ENCODE measurements around the gene PRIMA1.

Gene PRIMA1

GRCh38 chr14:93716002-93716745 is 72.1 kb downstream of the PRIMA1 start:
- Mint-ChIP-seq H3K9me3 (no peaks in the 10 kb centered on the region), H3K4me3 (no peak overlapping the region), H3K4me1 (ENCODE audit: low read depth in 2 of 2) (no peaks in the 10 kb centered on the region), H3K27me3 (peaks cover 19 to 28% of the 10 kb centered on the region in 2 donors), H3K36me3 (ENCODE audit: insufficient read depth) (no peaks in the 10 kb centered on the region), H3K27ac (no peak overlapping the region)
- DNase-seq (no peak), ATAC-seq (replicated peaks) (no peak)

GRCh38 chr14:93715279-93715927 is 72.9 kb downstream of the PRIMA1 start:
- Mint-ChIP-seq H3K9me3 (no peaks in the 10 kb centered on the region), H3K27me3 (peaks cover 19 to 28% of the 10 kb centered on the region in 2 donors), H3K4me3 (no peak overlapping the region), H3K27ac (no peak overlapping the region), H3K4me1 (ENCODE audit: low read depth in 2 of 2) (no peaks in the 10 kb centered on the region), H3K36me3 (ENCODE audit: insufficient read depth) (no peaks in the 10 kb centered on the region)
- no peak for ATAC-seq (replicated peaks)
- DNase-seq, result no peak

- peaks cover 24 to 28% of the 10 kb centered on the region in 2 donors for H3K27me3 Mint-ChIP-seq
- H3K36me3 Mint-ChIP-seq (ENCODE audit: insufficient read depth), result no peaks in the 10 kb centered on the region
- H3K4me3 Mint-ChIP-seq, result no peak overlapping the region
- H3K4me1 Mint-ChIP-seq (ENCODE audit: low read depth in 2 of 2), result no peaks in the 10 kb centered on the region
- DNase-seq (no peak), ATAC-seq (replicated peaks) (no peak)
- no peak overlapping the region for H3K27ac Mint-ChIP-seq
- no peaks in the 10 kb centered on the region for H3K9me3 Mint-ChIP-seq
Measured at GRCh38 chr14:93714605-93715004, 73.7 kb downstream of the PRIMA1 start.

GRCh38 chr14:93713726-93714405 is 74.4 kb downstream of the PRIMA1 start:
- ATAC-seq (replicated peaks), result no peak
- DNase-seq, result no peak
- Mint-ChIP-seq H3K27ac (no peak overlapping the region), H3K27me3 (peaks cover 26 to 28% of the 10 kb centered on the region in 2 donors), H3K36me3 (ENCODE audit: insufficient read depth) (no peaks in the 10 kb centered on the region), H3K4me1 (ENCODE audit: low read depth in 2 of 2) (no peaks in the 10 kb centered on the region), H3K9me3 (no peaks in the 10 kb centered on the region), H3K4me3 (no peak overlapping the region)

- Mint-ChIP-seq H3K27me3 (peaks cover 28% of the 10 kb centered on the region in 2 donors), H3K36me3 (ENCODE audit: insufficient read depth) (no peaks in the 10 kb centered on the region), H3K9me3 (no peaks in the 10 kb centered on the region), H3K4me3 (no peak overlapping the region), H3K27ac (no peak overlapping the region), H3K4me1 (ENCODE audit: low read depth in 2 of 2) (no peaks in the 10 kb centered on the region)
- ATAC-seq (replicated peaks), result no peak
- no peak for DNase-seq
Measured at GRCh38 chr14:93712838-93713724, 75.2 kb downstream of the PRIMA1 start.

- no peak overlapping the region for H3K4me3 Mint-ChIP-seq
- no peaks in the 10 kb centered on the region for H3K36me3 Mint-ChIP-seq (ENCODE audit: insufficient read depth)
- DNase-seq (no peak), ATAC-seq (replicated peaks) (no peak)
- no peak overlapping the region for H3K27ac Mint-ChIP-seq
- H3K27me3 Mint-ChIP-seq, result peaks cover 28% of the 10 kb centered on the region in 2 donors
- no peaks in the 10 kb centered on the region for H3K4me1 Mint-ChIP-seq (ENCODE audit: low read depth in 2 of 2)
- no peaks in the 10 kb centered on the region for H3K9me3 Mint-ChIP-seq
Measured at GRCh38 chr14:93712079-93712837, 76.0 kb downstream of the PRIMA1 start.

- no peak for ATAC-seq (replicated peaks)
- H3K9me3 Mint-ChIP-seq, result no peaks in the 10 kb centered on the region
Measured at GRCh38 chr14:93709249-93709648, 79.0 kb downstream of the PRIMA1 start.

GRCh38 chr14:93708800-93709199 is 79.5 kb downstream of the PRIMA1 start:
- ATAC-seq (replicated peaks), result no peak
- H3K27ac Mint-ChIP-seq, result no peak overlapping the region
- no peaks in the 10 kb centered on the region for H3K36me3 Mint-ChIP-seq (ENCODE audit: insufficient read depth)
- H3K9me3 Mint-ChIP-seq, result no peaks in the 10 kb centered on the region
- H3K4me3 Mint-ChIP-seq, result no peak overlapping the region
- no peaks in the 10 kb centered on the region for H3K4me1 Mint-ChIP-seq (ENCODE audit: low read depth in 2 of 2)
- peaks cover 28 to 39% of the 10 kb centered on the region in 2 donors for H3K27me3 Mint-ChIP-seq
- no peak for DNase-seq

More at GRCh38 chr14:93709249-93709648, 79.0 kb downstream of the PRIMA1 start:
- H3K27me3 Mint-ChIP-seq, result peaks cover 26 to 34% of the 10 kb centered on the region in 2 donors
- no peaks in the 10 kb centered on the region for H3K4me1 Mint-ChIP-seq (ENCODE audit: low read depth in 2 of 2)
- H3K4me3 Mint-ChIP-seq, result no peak overlapping the region
- no peak for DNase-seq
- no peak overlapping the region for H3K27ac Mint-ChIP-seq
- H3K36me3 Mint-ChIP-seq (ENCODE audit: insufficient read depth), result no peaks in the 10 kb centered on the region

- Mint-ChIP-seq H3K27me3 (peaks cover 33 to 44% of the 10 kb centered on the region in 2 donors), H3K4me1 (ENCODE audit: low read depth in 2 of 2) (no peaks in the 10 kb centered on the region), H3K9me3 (no peaks in the 10 kb centered on the region), H3K27ac (no peak overlapping the region), H3K36me3 (ENCODE audit: insufficient read depth) (no peaks in the 10 kb centered on the region), H3K4me3 (no peak overlapping the region)
- DNase-seq (no peak), ATAC-seq (replicated peaks) (no peak)
Measured at GRCh38 chr14:93708311-93708734, 80.0 kb downstream of the PRIMA1 start.

- Mint-ChIP-seq H3K27me3 (peaks cover 39 to 47% of the 10 kb centered on the region in 2 donors), H3K4me1 (ENCODE audit: low read depth in 2 of 2) (no peaks in the 10 kb centered on the region), H3K4me3 (no peak overlapping the region), H3K36me3 (ENCODE audit: insufficient read depth) (no peaks in the 10 kb centered on the region), H3K9me3 (no peaks in the 10 kb centered on the region), H3K27ac (no peak overlapping the region)
- no peak for DNase-seq
- ATAC-seq (replicated peaks), result no peak
Measured at GRCh38 chr14:93707475-93707874, 80.8 kb downstream of the PRIMA1 start.

GRCh38 chr14:93706360-93706955 is 81.8 kb downstream of the PRIMA1 start:
- Mint-ChIP-seq H3K27me3 (peaks cover 45 to 52% of the 10 kb centered on the region in 2 donors), H3K4me1 (ENCODE audit: low read depth in 2 of 2) (no peaks in the 10 kb centered on the region), H3K27ac (no peak overlapping the region), H3K36me3 (ENCODE audit: insufficient read depth) (no peaks in the 10 kb centered on the region), H3K4me3 (no peak overlapping the region), H3K9me3 (peaks cover 0 to 1% of the 10 kb centered on the region in 2 donors)
- DNase-seq (no peak), ATAC-seq (replicated peaks) (no peak)

GRCh38 chr14:93705513-93706156 is 82.7 kb downstream of the PRIMA1 start:
- ATAC-seq (replicated peaks) (no peak), DNase-seq (no peak)
- Mint-ChIP-seq H3K27me3 (peaks cover 52 to 60% of the 10 kb centered on the region in 2 donors), H3K9me3 (peaks cover 0 to 1% of the 10 kb centered on the region in 2 donors), H3K4me3 (no peak overlapping the region), H3K27ac (no peak overlapping the region), H3K36me3 (ENCODE audit: insufficient read depth) (no peaks in the 10 kb centered on the region), H3K4me1 (ENCODE audit: low read depth in 2 of 2) (no peaks in the 10 kb centered on the region)
